NT2/D1 (cell line): Measurements from ENCODE around the gene VEZF1.

Experiments used
- YY1 ChIP-seq: IDR thresholded peaks from 2 replicates; pipeline ENCODE4 v1.6.1; 2011; ENCODE audit not compliant: insufficient read length, insufficient read depth
- ZNF274 ChIP-seq: IDR thresholded peaks from 2 replicates; pipeline ENCODE4 v1.6.1; 2011; ENCODE audit warnings: mild to moderate bottlenecking, low read depth, low read length

GRCh38 chr17:57968456-57968855 lies 19.6 kb downstream of the VEZF1 start:
- TF ChIP-seq YY1 (no peak), ZNF274 (no peak)
